Measurements from ENCODE around the gene AATF. TPM values are rescaled to one million over a fixed set of nuclear protein-coding genes. Genes with fewer than 3 reads are reported as not detected.

AATF gene
- total RNA-seq, 1 experiment from 2014 or later, result 61.0 TPM

DNA sequence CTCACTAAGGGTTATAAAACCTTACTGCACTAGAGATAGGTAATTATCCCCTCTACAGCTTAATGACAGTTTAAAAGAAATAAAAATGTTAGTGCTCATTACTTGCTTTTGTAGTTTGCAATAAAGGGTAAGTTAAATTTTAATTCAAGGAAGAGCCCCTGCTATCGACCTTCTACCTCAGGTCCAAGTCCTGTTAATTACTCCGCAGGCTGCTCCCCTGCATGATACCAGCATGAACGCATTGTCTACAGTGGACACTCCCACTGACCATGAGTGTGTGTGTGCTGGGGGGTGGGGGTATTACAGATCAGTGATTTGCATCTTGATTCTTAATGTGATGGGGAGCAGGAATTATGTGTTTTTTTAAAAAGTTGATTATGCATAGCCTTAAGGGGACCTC is 103.1 kb downstream of the AATF start:
- DNase-seq (ENCODE audit: low spot score) (no peak), ATAC-seq (no peak)
- peaks cover 34% of the 10 kb centered on the region for H3K4me1 Mint-ChIP-seq
- ChIA-PET POLR2A (interaction anchor here (0.5 kb wide), 1 partner anchor 426 kb away, joined by 3 read pairs; no protein-coding TSS in a partner anchor), CTCF (interaction anchor here (0.7 to 1.0 kb wide), 2 partner anchors 16 to 37 kb away, joined by 3 read pairs; no protein-coding TSS in a partner anchor)
- no peak overlapping the region for H3K4me3 Mint-ChIP-seq
- no peaks in the 10 kb centered on the region for H3K9me3 Mint-ChIP-seq
- no peaks in the 10 kb centered on the region for H3K27me3 Mint-ChIP-seq (ENCODE audit: low read depth)
- H3K27ac Mint-ChIP-seq, result no peak overlapping the region
- no peaks in the 10 kb centered on the region; the same call in 1 of the 2 replicates for H3K36me3 Mint-ChIP-seq
- TF ChIP-seq ZNF121 (CRISPR knock-in tag; IDR thresholded peaks at IDR 0.05) (no peak), NR3C1 (CRISPR knock-in tag; conservative IDR thresholded peaks at IDR 0.05; ENCODE audit: low read depth) (no peak), NFYB (CRISPR knock-in tag; conservative IDR thresholded peaks at IDR 0.05; ENCODE audit: low read depth) (no peak), ZBTB21 (CRISPR knock-in tag; IDR thresholded peaks at IDR 0.05; ENCODE audit: borderline replicate concordance) (no peak), MYBL2 (CRISPR knock-in tag; IDR thresholded peaks at IDR 0.05) (no peak), RELA (CRISPR knock-in tag; IDR thresholded peaks at IDR 0.05; ENCODE audit: borderline replicate concordance) (no peak), GRHL2 (CRISPR knock-in tag; IDR thresholded peaks at IDR 0.05; ENCODE audit: insufficient replicate concordance, severe bottlenecking) (no peak), FOXK1 (CRISPR knock-in tag; IDR thresholded peaks at IDR 0.05) (no peak), FOXJ3 (CRISPR knock-in tag; IDR thresholded peaks at IDR 0.05; ENCODE audit: borderline replicate concordance) (no peak)
- TF ChIP-seq, protein P1, sequence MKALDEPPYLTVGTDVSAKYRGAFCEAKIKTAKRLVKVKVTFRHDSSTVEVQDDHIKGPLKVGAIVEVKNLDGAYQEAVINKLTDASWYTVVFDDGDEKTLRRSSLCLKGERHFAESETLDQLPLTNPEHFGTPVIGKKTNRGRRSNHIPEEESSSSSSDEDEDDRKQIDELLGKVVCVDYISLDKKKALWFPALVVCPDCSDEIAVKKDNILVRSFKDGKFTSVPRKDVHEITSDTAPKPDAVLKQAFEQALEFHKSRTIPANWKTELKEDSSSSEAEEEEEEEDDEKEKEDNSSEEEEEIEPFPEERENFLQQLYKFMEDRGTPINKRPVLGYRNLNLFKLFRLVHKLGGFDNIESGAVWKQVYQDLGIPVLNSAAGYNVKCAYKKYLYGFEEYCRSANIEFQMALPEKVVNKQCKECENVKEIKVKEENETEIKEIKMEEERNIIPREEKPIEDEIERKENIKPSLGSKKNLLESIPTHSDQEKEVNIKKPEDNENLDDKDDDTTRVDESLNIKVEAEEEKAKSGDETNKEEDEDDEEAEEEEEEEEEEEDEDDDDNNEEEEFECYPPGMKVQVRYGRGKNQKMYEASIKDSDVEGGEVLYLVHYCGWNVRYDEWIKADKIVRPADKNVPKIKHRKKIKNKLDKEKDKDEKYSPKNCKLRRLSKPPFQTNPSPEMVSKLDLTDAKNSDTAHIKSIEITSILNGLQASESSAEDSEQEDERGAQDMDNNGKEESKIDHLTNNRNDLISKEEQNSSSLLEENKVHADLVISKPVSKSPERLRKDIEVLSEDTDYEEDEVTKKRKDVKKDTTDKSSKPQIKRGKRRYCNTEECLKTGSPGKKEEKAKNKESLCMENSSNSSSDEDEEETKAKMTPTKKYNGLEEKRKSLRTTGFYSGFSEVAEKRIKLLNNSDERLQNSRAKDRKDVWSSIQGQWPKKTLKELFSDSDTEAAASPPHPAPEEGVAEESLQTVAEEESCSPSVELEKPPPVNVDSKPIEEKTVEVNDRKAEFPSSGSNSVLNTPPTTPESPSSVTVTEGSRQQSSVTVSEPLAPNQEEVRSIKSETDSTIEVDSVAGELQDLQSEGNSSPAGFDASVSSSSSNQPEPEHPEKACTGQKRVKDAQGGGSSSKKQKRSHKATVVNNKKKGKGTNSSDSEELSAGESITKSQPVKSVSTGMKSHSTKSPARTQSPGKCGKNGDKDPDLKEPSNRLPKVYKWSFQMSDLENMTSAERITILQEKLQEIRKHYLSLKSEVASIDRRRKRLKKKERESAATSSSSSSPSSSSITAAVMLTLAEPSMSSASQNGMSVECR (CRISPR knock-in tag; IDR thresholded peaks at IDR 0.05; ENCODE audit: borderline replicate concordance), result no peak
- TF ChIP-seq, protein P2, sequence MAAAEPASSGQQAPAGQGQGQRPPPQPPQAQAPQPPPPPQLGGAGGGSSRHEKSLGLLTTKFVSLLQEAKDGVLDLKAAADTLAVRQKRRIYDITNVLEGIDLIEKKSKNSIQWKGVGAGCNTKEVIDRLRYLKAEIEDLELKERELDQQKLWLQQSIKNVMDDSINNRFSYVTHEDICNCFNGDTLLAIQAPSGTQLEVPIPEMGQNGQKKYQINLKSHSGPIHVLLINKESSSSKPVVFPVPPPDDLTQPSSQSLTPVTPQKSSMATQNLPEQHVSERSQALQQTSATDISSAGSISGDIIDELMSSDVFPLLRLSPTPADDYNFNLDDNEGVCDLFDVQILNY (CRISPR knock-in tag; IDR thresholded peaks at IDR 0.05), result no peak
- TF ChIP-seq, protein P3, sequence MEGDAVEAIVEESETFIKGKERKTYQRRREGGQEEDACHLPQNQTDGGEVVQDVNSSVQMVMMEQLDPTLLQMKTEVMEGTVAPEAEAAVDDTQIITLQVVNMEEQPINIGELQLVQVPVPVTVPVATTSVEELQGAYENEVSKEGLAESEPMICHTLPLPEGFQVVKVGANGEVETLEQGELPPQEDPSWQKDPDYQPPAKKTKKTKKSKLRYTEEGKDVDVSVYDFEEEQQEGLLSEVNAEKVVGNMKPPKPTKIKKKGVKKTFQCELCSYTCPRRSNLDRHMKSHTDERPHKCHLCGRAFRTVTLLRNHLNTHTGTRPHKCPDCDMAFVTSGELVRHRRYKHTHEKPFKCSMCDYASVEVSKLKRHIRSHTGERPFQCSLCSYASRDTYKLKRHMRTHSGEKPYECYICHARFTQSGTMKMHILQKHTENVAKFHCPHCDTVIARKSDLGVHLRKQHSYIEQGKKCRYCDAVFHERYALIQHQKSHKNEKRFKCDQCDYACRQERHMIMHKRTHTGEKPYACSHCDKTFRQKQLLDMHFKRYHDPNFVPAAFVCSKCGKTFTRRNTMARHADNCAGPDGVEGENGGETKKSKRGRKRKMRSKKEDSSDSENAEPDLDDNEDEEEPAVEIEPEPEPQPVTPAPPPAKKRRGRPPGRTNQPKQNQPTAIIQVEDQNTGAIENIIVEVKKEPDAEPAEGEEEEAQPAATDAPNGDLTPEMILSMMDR (IDR thresholded peaks at IDR 0.05), result no peak
- TF ChIP-seq, protein P4, sequence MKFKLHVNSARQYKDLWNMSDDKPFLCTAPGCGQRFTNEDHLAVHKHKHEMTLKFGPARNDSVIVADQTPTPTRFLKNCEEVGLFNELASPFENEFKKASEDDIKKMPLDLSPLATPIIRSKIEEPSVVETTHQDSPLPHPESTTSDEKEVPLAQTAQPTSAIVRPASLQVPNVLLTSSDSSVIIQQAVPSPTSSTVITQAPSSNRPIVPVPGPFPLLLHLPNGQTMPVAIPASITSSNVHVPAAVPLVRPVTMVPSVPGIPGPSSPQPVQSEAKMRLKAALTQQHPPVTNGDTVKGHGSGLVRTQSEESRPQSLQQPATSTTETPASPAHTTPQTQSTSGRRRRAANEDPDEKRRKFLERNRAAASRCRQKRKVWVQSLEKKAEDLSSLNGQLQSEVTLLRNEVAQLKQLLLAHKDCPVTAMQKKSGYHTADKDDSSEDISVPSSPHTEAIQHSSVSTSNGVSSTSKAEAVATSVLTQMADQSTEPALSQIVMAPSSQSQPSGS (CRISPR knock-in tag; IDR thresholded peaks at IDR 0.05; ENCODE audit: borderline replicate concordance, low read depth), result no peak
- TF ChIP-seq, protein P5, sequence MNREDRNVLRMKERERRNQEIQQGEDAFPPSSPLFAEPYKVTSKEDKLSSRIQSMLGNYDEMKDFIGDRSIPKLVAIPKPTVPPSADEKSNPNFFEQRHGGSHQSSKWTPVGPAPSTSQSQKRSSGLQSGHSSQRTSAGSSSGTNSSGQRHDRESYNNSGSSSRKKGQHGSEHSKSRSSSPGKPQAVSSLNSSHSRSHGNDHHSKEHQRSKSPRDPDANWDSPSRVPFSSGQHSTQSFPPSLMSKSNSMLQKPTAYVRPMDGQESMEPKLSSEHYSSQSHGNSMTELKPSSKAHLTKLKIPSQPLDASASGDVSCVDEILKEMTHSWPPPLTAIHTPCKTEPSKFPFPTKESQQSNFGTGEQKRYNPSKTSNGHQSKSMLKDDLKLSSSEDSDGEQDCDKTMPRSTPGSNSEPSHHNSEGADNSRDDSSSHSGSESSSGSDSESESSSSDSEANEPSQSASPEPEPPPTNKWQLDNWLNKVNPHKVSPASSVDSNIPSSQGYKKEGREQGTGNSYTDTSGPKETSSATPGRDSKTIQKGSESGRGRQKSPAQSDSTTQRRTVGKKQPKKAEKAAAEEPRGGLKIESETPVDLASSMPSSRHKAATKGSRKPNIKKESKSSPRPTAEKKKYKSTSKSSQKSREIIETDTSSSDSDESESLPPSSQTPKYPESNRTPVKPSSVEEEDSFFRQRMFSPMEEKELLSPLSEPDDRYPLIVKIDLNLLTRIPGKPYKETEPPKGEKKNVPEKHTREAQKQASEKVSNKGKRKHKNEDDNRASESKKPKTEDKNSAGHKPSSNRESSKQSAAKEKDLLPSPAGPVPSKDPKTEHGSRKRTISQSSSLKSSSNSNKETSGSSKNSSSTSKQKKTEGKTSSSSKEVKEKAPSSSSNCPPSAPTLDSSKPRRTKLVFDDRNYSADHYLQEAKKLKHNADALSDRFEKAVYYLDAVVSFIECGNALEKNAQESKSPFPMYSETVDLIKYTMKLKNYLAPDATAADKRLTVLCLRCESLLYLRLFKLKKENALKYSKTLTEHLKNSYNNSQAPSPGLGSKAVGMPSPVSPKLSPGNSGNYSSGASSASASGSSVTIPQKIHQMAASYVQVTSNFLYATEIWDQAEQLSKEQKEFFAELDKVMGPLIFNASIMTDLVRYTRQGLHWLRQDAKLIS (CRISPR knock-in tag; IDR thresholded peaks at IDR 0.05; ENCODE audit: borderline replicate concordance), result no peak

All from WTC11 (cell line).